Measurements from ENCODE around the gene ATP8A2.
A peak's percentile ranks its signal among the peaks of the same experiment; 100 is the strongest.

The ATP8A2 gene

DNA sequence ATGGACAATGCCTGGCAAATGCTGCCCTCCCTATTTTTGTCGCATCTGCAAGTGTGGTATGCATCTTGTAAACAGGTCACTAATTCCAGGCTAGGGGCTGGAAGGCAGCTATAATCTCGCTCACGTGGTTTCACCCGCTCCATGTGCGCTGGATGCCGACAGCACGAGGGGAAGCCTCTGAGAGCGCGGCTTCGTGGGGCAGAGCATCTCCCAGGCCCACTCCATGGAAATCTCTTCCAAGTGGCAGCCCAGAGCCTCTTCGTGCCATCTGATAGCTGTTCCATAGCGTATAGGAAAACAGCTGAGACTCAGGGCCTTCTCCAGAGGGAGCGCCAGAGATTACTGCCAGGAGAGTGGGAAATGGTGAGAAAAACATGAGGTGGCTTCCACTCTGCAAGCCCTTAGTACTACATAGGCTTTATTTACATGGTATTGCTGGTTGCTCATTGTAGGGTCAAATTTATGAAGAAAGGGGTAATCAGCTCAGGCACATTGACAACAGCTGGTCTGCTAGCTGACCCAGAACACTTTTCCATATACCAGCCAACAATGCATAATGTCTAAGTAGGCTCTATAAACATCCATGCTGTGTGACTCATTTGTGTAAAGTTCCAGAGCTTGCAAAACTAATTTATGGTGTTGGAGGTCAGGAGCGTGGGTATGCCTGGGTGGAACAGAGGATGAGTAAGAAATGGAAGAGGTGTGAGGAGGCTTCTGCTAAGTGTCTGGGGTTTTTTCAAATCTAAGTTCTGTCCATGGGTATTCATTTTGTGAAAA is 514.9 kb downstream of the ATP8A2 start:
- no peak for DNase-seq (ENCODE audit: low read depth)

- DNase-seq (ENCODE audit: low read depth): no peak
Measured at GRCh38 chr13:25887962-25888655, 516.3 kb downstream of the ATP8A2 start.

- no peak for DNase-seq (ENCODE audit: low read depth)
Measured at GRCh38 chr13:25890671-25891212, 519.0 kb downstream of the ATP8A2 start.

- DNase-seq (ENCODE audit: low read depth): no peak
Measured at GRCh38 chr13:25898991-25899390, 527.2 kb downstream of the ATP8A2 start.

GRCh38 chr13:25899464-25899863 is 527.7 kb downstream of the ATP8A2 start:
- no peak for DNase-seq (ENCODE audit: low read depth)

DNA sequence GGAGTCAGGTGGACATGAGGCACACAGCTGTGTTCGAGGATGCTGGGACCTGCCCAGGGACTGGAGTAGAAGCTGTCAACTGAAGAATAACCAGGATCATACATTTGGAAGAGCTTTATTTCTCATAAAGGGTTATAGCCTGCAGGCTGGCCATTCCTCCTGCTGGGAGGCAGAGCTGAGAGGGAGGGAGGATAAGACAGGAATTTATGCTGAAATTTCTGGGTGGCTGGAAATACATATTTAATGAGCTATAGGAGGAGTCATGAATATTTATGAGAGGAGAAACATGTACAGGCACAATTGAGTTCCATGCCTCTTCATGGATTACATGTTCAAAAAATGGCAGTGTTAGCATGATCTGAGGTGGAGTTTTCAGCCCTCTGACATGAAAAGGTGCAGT is 528.2 kb downstream of the ATP8A2 start:
- DNase-seq (ENCODE audit: low read depth): no peak

DNA sequence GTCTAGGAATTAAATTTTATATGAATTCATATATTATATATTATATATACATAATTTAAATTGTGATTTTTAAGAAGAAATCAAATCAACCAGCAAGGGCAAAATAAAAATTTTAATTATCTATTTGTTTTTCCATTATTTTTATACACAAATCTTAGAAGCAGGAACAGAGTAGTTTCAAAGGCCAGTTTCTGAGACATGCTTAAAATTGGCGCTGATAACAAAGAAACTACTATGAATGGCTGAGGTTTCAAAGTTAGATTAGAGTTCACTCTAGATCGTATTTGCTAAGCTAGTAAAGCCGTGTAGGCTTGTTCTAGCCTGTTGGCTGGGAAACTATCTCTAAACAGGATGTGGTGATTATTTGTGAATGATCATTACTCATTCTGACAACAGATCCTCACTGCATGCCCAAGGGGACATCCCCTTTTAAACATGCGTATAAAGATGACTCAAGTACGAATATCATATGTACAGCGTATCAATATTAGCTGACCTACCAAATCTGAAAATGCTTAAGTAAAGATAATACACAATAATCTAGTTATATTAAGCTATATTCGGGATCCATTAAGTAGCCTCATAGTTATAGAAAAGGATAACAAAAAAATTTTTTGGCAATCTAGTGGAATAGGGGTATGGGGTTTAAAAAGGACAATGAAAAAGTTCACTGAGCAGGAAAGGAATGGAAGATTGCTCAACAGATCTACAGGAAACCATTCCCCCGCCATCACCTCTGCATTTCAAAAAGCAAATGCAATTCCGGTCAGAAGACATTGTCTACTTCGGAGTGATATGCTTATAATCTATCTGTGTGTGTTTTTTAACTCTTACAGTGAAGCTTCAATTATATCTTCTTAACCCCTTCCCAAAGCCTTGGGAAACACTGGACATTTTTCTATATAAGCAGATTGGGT is 529.9 kb downstream of the ATP8A2 start:
- DNase-seq (ENCODE audit: low read depth): peak; percentile 6

- no peak for DNase-seq (ENCODE audit: low read depth)
Measured at GRCh38 chr13:25902455-25902854, 530.7 kb downstream of the ATP8A2 start.

GRCh38 chr13:25902891-25903341 is 531.1 kb downstream of the ATP8A2 start:
- DNase-seq (ENCODE audit: low read depth): no peak

GRCh38 chr13:25904830-25905229 is 533.1 kb downstream of the ATP8A2 start:
- DNase-seq (ENCODE audit: low read depth): no peak

DNA sequence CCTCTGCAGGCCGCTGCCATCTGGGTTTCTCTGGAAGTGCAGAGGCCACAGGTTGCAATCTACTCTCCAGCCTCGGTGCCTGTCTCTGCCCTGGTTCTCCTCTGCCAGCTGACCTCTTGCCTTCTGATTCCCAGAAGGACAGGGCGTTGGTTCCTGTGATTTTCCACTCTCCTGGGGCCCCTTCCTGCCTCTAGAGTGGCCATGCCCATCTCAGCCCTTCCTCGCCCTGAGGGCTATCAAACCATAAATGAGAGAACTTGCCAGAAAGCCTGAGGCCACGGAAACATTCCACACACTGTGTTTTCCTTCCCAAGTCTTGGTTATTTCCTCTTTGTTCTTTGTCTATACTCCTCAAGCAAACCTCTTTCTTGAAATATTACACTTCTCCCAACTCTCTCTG is 533.8 kb downstream of the ATP8A2 start:
- DNase-seq (ENCODE audit: low read depth): no peak

- no peak for DNase-seq (ENCODE audit: low read depth)
Measured at GRCh38 chr13:25906191-25906661, 534.5 kb downstream of the ATP8A2 start.

- no peak for DNase-seq (ENCODE audit: low read depth)
Measured at GRCh38 chr13:25908366-25908765, 536.6 kb downstream of the ATP8A2 start.

DNA sequence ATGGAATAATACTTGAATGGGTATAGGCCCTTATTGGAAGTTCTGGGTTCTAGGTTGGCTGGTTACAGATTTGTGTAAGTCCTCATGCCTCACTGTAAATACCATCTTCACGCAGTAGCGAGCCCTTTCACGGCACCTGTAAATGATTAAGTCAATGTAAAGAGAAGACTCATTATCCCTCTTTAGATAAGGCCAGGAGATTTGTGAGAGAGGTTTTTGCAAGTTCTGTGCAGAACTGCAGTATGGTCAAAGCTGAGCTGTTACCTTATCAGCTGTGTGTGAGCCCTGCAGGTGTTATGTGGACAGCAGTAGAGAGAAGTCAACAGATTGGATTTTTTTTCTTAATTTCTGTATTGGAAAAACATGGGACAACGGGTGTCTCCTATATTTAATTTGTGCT is 538.5 kb downstream of the ATP8A2 start:
- DNase-seq (ENCODE audit: low read depth): no peak

- DNase-seq (ENCODE audit: low read depth): no peak
Measured at GRCh38 chr13:25910991-25911419, 539.2 kb downstream of the ATP8A2 start.

DNA sequence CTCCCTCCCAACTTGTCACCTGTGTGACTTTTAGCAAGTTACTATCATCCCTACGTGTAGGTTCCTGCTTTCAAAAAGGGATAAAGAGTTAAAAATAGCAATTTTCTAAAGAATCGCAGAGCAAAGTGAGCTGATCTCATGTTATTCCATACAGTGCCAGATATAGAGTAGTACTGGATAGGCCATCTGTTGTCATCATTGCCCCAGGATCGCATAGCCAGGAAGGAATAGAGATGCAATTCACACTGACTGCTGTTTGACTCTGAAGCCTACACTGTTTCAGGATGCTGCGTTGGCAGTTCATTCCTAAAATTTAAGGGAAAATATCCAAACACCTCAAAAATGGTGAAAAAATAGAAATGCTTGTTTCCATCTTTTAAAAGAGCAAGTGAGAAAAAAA is 541.2 kb downstream of the ATP8A2 start:
- no peak for DNase-seq (ENCODE audit: low read depth)

DNA sequence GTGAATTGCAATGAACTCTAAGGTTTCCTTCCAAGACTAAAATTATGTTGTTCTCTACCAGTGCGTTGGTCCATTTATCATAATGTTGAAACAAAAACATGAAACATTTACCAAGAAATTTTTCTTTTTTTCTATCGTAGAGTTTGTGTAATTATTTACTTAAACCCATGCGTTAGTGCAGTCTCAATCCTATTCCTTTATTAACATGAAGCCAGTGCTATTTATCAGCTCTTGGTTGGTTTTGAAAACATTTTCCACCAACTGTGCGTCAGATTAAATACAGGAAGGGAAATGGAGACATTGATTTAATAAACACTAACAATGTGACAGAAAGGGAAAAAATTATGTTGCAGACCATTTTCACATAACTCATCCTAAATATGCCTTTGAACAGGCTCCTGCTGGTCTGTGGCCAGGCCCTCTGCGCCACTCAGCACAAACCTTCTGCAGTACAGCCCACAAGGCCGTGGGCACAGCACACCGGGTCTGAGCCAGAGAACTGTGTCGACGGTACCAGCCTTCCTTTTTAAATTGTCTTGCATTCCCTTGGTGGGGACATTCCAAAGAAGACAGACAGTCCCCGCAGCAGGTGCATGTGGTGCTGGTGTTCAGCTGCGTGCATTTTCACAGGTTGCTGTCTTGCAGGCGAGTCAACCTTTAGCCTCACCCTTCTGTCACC is 544.2 kb downstream of the ATP8A2 start:
- DNase-seq (ENCODE audit: low read depth): no peak

- DNase-seq (ENCODE audit: low read depth): no peak
Measured at GRCh38 chr13:25920277-25920676, 548.5 kb downstream of the ATP8A2 start.

DNA sequence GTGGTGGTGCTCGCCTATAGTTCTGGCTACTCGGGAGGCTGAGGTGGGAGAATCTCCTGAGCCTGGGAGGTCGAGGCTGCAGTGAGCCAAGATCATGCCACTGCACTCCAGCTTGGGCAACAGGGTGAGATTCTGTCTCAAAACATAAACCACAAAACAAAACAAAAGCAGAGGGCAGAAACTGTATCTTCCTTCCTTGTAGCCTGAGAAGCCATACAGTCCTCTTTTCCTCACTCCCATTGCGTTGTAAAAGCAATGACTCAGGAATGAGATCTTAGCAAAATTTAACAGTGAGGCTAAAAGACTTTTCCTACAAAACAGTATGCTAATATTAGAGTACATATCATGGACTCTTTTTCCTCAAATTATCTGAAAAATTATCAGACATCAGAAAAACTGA is 549.2 kb downstream of the ATP8A2 start:
- no peak for DNase-seq (ENCODE audit: low read depth)

DNA sequence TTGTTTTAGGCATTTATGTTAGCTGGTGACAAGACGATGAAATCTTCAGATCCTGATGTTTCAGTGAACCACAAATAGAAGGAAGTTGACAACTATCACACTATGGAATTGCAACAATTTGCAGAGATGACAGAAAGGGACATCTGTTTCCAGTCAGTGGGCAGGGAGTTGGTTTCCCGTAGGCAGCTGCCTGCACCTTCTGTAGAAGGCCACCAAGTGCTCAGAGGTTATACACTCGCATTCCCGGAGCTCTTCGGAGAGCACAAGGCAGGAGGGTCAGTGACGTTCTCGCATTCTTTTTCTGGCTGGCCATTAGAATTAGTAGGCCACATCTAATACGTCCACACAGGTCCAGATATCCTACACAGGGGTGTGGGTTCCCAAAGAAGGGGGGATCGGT is 550.6 kb downstream of the ATP8A2 start:
- no peak for DNase-seq (ENCODE audit: low read depth)
